HG03460 (cell line): ENCODE data around the gene SUCLG2.

Source experiments
- ATAC-seq: cut with Tn5 transposase; IDR thresholded peaks from one replicate; pipeline ENCODE4 v1.9.1; 2021; ENCODE audit not compliant: unreplicated experiment

Gene SUCLG2

DNA sequence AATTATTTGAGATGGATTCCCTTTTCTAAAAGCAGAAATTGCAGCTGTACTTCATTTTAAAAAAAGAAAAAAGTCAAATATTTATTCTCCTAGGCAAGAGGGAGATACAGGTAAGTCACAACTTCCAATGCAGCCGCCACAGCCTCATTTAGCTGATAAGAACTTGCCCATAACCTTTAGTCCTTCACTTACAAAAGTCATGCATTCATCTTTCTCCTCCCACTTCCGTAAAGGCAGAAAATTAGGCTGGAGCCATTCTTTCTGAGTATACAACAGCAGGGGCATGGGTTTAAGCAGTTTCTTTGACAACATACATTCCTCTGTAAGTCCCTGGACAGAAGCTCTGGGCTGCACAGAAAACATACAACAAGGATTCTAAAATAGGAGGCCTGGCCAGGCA is 4.3 kb downstream of the SUCLG2 start:
- no peak for ATAC-seq

DNA sequence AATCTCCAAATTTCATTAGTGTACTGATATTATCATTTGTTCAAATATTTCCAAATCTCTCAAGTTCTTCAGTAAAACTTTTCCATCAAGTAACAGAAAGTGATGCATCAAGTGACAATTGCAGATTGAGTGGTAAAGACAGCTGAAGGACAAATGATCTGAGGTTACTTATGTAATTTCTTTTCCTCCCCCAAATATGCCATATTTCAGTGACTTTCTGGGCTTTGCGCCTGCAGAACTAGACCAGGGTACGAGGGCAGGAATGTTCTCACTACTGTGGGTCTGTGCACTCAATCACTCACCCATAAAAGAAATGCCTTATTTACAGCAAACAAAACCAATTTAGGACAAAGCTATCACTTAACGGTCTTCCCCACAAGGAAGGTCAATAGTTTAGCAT is 4.7 kb downstream of the SUCLG2 start:
- no peak for ATAC-seq

DNA sequence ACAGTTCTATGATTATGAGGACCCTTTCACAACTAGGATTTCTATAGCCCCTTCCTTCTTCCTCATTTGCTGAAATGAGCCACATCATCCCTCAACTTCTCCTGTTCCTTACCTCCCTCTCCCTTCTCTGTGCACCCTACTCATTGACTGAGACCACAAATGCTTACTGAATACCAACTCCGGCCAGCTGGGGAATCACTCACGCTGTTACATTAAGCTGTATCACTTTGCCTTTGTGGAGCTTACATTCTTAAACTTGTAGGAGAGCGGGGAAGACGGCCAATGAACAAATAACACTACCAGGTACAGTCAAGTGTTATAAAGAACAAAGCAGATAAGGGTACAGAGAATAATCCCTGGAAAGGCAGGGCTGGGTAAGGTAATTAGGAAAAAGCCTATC is 5.7 kb downstream of the SUCLG2 start:
- no peak for ATAC-seq

DNA sequence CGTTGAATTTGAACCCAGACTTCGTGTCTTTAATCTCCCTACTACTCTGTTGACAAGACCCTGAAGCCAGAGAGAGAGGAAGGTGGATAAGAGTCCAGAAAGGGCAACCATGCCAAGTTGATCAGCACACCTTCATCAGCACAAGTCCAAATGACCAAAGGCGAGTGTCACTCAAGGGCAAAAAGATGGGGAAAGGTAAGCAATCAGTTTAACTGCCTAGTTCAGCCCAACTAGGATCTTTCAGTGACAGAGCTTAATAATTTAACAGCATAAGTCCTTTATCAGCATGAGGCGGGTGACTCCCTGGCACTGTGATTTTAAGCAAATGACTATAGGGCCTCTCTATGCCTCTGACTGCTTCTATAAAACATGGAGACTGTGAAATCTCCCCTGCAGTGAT is 6.2 kb downstream of the SUCLG2 start:
- ATAC-seq = no peak

DNA sequence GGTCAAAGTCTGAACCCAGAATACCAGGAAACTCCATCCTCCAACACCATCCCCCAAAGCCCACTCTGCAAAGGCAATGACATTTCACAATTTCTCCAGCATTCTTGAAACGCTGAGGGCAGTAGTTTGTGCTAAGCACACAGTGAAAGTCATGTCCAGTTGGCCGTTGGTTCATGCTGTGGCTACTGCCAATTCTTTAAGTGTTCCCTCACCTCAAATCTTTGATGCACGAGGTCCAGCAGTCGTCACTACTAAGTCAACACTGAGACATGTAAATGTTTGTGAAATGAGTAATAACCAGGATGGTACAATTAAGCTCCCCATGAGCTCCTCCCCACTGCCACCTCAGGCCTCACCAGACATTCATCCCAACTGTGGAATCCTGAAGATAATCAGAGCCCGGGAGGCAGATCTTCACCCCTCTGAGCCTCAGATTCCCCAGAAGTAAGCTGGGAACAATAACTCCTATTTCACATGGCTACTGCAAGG is 7.0 kb downstream of the SUCLG2 start:
- ATAC-seq = no peak

DNA sequence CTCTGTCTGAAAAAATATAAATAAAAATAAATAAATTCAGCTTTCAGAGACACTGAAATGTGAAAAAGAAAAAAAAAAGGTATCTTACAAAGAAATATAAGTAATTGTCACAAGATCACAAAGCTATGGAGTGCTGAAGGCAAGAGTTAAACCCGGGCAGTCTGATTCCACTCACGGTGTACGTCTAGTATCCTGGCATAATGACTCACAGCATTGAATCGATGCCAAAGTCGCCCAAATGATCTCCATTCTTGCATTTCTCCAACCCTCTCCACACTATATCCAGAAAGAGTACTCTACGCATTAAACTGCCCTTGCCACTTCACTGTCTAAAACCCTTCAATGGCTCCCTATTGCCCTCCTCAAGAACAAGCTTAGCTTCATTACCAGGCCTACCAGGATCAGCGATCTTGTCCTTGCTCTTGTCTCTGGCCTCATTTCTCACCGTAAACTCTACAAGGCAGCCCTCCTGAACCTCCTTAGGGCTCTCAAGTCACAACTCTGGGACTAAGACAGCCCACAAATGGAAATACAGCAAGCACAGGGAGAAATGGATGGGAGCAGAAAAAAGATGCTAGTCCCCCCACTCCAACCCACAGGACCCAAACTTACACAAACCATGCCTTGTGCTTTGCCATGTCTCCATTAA is 7.7 kb downstream of the SUCLG2 start:
- ATAC-seq = no peak

DNA sequence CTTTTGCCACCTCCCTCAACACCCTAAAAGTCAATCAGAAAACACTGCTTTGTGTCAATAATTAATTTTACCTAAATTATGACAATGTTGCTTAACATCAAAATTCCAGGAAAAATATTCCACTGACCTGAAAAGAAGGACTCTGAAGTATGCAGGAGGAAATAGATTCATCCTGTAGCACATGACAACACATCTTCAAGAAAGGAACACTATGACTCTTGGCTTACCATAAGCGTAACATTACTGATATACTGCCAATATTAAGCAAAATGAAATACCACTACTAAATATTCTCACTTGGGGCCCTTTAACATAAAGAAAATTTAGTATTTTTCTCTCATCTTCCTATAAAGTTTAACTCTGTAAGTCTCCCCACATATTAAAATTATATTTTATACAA is 9.6 kb downstream of the SUCLG2 start:
- ATAC-seq = no peak

DNA sequence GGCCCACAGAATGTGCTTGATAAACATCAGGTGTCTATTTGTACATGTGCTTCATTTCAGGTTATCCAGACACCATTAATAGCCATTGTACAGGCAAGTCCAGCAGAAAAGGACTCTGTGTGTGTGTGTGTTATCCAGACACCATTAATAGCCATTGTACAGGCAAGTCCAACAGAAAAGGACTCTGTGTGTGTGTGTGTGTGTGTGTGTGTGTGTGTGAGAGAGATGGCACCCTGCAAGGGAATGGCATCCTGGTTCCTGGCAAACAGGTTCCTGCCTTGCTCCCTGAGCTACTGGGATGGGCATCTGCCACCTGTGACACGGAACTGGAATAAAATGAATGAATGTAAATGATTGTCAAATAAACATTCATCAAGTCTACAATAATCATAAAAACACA is 11.7 kb downstream of the SUCLG2 start:
- ATAC-seq = no peak

DNA sequence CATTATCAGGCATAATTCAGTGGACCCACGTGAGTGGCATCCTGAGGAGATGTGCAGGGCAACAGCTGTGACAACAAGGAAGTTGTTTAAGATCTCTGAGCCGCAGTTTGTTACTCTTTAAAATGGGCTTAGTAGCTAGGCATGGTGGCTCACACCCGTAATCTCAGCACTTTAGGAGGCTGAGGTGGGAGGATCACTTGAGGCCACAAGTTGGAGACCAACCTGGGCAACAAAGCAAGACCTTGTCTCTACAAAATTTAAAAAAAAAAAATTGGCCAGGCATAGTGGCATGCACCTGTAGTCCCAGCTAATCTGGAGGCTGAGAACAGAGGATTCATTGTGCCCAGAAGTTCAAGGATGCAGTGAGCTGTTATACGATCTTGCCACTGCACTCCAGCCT is 12.2 kb downstream of the SUCLG2 start:
- no peak for ATAC-seq

DNA sequence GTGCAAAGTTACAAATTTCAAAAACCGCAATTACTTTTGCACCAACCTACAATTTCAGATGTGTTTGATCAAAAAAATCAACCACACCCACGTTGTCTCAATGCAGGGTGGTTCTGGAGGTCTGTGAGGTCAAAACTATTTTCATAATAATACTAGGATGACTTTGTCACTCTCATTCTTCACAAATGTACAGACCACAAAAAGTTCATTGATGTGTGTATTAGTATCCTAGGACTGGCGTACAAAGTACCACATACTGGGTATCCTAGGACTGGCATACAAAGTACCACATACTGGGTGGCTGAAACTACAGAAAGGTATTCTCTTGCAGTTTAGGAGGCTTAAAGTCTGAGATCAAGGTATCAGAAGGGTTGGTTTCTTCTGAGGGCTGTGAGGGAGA is 13.0 kb downstream of the SUCLG2 start:
- no peak for ATAC-seq

DNA sequence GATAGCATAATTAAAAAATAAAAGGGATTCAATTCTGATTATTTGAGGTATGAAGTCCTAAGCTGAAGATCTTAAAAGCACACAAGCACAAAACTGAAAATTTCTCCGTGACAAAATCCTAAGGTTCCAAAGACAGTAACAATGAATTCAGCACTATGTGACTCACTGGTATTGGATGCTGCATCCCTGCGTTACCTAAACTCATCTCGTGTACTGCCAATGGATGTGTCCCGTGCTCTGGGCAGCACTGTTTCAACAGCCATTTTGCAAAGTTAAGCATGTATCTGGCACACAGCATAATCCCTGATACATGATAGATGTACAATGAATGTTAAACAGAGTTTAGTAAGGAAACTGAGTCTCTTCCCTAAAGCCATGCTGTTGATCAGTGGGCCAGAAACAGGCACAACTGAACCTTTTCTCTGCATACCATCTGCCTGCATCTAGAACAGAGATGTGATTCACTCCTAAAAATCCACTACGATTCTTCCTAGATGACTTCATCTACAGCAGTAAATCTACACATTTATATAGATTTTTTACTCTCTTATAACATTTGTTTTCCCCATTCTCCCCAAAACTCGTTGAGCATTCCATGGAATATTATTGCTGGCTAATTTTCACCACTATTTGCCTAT is 14.3 kb downstream of the SUCLG2 start:
- no peak for ATAC-seq

DNA sequence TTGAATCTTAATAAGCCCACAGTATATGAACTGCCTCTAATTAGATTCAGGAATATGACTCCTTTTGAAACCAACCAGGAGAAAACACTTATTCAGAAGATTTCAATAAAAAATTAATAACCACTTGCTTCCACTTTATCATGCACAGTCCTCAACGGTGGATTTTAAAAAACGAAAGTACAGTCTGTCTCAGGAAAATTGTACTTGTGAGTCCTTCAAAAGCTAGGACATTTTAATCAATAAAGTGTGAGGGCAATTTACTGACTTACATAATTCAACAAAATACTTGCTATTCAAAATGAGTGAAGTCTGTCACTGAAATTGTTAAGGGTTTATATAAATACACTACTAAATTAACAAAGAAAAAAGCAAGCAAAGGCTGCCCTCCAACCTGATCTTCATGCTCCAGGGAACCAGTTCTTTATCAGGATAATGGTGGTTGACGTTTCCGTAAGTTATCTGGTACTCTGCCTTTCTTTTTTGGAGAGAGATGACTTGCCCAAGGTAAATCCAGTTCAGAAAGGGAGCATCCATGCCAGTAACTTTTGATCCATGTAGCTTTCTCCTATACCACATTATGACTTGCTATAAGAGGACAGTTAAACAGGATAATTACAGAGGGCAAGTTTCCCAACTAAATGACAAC is 17.0 kb downstream of the SUCLG2 start:
- no peak for ATAC-seq

DNA sequence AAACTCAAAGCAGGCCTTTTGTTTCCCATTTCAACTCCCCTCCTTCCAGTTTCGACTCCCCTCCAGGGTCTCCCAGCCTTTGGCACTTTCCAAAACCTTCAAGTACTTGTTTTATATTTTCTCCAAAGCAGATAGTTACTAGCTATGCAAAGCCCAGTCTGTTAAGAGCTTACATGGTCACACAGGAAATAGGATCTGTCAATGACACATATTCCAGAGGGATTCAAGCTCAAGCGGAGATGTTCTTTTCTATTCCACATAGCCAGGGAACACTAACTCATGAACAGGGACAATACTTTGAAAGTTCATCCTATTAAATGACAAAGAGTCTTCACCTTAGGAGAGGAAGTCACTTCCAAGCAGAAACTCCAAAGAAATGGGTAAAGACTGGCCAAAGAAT is 18.6 kb downstream of the SUCLG2 start:
- no peak for ATAC-seq

DNA sequence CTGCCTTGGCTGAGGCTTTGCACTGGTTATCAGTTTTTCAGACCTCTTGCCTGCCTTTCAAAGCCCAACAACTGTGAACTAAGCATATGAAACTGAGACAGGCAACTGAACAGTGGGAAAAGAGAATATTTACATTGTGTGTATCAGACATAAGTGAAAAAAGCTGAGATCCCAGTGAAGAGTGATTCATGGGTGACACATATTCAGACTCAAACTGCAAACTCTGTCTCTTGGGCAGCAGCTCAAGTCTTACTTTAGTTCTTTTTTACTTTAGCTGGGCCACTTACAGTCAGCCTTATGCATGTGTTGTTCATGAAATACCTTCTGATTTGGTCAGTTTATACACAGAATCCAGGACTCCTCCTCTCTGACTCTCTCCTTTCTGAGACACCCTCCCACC is 19.2 kb downstream of the SUCLG2 start:
- no peak for ATAC-seq

DNA sequence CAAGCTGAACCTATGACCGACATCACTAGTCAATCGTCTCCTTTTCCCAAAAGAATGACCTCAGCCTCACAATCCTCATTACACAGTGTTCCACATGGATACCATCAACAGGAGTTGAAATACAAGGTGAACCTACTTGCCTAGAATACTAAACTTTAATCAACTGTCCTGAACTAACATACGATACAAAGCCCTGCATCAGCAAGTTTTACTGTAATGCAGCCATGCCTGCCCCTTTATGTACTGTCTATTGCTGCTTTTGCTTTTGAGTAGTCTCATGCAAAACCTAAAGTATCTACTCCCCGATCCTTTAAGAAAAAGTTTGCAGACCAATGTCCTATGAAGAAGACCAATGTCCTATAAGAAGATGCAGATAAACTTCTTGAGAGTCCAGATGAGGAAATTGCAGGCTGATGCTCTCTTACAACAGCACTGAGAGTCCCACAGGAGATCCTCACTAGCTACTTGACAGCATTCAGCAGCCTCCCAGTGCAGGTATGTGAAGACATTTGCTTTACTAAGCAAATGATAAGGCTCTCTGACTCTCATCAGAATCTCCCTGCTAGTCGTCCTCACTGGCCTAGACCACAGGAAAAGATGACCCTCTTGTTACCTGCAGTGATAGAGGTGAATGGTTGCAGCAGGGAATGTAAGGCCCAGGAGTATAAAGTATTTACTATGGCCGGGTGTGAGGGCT is 23.6 kb downstream of the SUCLG2 start:
- no peak for ATAC-seq

DNA sequence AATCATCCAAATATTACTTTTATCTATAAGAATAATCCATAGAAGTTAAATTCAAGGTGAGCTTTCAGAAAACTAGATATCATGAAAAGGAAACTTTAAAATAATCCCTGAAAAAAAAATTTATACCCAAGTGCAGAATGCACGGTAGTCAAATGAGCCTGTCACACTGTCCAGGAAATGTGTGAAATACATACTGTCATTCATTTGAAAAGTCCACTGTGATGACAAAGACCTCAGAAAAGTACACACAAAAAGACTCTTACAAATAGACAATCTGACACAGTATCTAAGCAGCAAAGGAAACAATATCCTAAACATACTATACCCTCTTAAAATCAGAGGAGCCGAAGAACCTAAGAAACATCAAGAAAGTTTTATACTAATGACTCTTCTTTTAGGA is 29.7 kb downstream of the SUCLG2 start:
- ATAC-seq = no peak

DNA sequence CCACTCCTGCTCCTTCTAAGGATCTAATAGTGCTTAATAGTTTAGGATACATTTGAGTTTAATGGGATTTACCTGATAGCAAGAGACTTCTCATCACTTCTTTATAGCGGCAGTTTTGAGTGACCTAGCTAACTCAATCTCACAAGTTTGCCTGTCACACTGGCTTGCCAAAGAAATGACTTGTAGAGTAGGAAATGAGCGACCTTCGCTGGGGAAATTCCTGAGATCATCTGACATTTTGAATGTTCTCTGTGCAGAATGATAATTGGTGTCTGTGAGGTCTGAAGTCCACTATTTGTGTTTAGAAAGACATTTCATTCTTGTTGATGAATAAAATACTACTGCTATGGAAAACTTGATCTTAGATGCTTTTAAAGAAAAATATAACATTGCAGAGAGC is 30.3 kb downstream of the SUCLG2 start:
- ATAC-seq = no peak

DNA sequence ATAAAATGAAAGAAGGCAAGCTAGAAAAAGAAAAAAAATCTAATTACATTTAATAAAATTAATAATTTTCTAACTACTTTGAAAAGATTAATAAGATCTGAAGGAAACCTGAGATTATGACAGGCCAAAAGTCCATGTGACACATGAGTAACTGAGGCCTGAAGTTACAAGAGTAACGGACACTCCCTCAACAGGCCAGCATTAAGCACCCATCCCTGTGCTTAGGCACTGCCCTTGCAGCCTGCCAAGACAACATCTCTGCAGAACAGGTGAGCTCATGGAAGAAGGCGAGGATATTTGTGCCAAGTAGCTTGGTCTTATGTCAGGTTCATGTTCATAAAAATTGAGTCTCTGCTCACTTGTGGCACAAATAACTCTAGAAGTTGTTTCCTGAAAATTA is 31.8 kb downstream of the SUCLG2 start:
- ATAC-seq = no peak

DNA sequence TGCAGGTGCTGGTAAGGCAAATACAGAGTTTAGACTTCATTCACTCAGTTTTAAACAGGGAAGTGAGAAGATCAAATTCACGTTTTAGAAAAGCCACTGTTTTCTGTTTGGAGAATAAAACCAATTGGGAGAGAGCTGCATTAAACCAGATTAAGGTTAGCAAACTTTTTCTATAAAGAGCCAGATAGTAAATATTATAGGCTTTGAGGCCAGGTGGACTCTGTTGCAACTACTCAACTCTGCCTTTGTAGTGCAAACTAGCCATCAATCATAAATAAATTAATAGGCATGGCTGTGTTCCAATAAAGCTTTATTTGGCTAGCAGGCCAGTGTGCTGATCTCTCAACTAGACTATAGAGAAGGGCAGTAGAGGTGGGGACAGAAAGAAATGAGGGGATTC is 33.5 kb downstream of the SUCLG2 start:
- ATAC-seq = no peak

DNA sequence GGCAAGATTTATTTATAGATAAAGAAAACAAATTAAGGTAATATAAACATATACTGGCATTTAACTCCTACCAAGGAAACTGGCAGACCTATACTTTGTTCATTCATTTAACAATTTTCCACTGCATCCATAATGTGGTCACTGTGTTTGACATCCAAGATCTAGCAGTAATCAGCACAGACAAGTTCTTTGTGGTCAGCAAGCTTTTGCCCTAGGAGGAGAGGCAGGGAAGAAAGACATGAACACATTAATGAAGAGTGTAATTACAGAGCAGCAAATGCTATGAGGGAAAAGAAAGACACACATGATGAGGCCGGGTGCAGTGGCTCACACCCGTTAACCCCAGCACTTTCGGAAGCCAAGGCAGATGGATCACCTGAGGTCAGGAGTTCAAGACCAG is 34.4 kb downstream of the SUCLG2 start:
- no peak for ATAC-seq

DNA sequence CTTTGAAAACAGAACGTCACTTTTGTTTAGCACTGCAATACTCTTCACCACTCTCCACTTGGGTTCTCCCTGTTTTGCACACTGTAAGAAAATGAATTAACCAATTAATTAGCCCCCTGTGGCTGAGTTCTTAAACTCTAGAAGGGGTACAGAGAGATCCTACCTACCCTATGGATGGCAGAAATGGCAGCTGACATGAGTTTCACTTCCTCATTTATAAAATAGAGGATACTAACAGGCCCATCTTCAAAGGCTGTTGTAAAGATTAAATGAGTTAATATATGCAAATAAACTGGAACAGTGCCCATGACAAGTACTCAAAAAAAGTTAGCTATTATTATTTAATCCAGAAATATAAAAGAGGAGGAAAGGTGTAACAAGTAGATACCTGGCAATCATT is 36.9 kb downstream of the SUCLG2 start:
- ATAC-seq = peak; percentile 74

DNA sequence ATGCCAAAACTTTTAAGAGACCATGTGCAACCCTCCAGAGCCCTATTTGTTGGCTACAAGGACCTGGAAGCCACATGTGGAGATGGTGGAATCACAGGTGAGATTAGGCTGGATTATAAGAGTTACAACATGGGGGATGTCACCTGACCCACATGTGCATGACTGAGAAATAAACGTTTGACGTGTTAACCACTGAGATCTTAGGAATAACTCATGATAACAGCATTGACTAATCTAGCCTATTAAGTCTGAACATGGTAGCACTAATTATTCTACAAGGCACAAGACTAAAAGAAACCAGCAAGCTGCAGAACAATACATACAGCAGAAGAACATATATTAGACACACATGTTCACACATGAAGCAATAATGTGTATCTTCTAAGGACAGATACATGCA is 38.4 kb downstream of the SUCLG2 start:
- ATAC-seq = no peak
